HEK293 (cell line): Measurements from ENCODE around the gene CATSPERZ.

Source experiments
- ZBTB48 ChIP-seq: fragments of 450-650 bp; formaldehyde crosslinking; IDR thresholded peaks from 2 replicates; pipeline ENCODE4 v1.5.1; 2016; ENCODE audit warnings: missing biosample characterization, missing genetic modification characterization
- TF ChIP-seq, protein P1 (sequence below): IDR thresholded peaks from 2 replicates; pipeline ENCODE4 v1.6.1; 2011; ENCODE audit warnings: mild to moderate bottlenecking, low read depth, low read length, borderline replicate concordance

- TF ChIP-seq, protein P1, sequence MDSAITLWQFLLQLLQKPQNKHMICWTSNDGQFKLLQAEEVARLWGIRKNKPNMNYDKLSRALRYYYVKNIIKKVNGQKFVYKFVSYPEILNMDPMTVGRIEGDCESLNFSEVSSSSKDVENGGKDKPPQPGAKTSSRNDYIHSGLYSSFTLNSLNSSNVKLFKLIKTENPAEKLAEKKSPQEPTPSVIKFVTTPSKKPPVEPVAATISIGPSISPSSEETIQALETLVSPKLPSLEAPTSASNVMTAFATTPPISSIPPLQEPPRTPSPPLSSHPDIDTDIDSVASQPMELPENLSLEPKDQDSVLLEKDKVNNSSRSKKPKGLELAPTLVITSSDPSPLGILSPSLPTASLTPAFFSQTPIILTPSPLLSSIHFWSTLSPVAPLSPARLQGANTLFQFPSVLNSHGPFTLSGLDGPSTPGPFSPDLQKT, result no peak
- no peak for TF ChIP-seq ZBTB48 (tag by site-specific recombination)
These were observed 52.2 kb downstream of the CATSPERZ start for GRCh38 chr11:64352099-64352994.
